VCaP (cell line): ENCODE results near the gene DIRAS2.
"Not testable (repeated sequence)": the region's sequence is repeated elsewhere in the genome, so short reads cannot be mapped to it uniquely, and the experiment has no call there.

Experiments
- H3K27ac ChIP-seq: fragments of 450-650 bp; 2 replicates; pipeline ENCODE4 v1.5.1; 2017
- TF ChIP-seq, protein P1 (sequence below): fragments of 450-650 bp; conservative IDR thresholded peaks from 2 replicates; pipeline ENCODE4 v1.5.1; 2017; ENCODE audit warnings: mild to moderate bottlenecking, moderate library complexity

DIRAS2 gene

DNA sequence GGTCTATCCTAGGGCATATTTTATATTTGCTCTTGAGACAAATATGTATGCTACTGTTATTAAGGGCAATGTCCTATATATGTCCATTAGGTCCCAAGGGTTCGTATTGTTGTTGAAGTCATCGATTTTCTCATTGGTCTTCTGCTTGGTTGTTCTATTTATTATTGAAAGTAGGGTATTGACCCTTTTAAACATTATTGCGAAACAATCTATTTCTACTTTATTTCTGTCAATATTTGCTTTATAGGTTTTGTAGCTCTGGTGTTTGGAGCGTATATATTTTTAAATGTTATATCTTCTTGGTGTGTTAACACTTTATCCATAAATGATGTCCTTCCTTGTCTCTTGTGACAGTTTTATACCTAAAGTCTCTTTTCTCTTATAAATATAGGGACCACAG is 16.2 kb upstream of the DIRAS2 start:
- H3K27ac ChIP-seq: no peak overlapping the region
- TF ChIP-seq, protein P1, sequence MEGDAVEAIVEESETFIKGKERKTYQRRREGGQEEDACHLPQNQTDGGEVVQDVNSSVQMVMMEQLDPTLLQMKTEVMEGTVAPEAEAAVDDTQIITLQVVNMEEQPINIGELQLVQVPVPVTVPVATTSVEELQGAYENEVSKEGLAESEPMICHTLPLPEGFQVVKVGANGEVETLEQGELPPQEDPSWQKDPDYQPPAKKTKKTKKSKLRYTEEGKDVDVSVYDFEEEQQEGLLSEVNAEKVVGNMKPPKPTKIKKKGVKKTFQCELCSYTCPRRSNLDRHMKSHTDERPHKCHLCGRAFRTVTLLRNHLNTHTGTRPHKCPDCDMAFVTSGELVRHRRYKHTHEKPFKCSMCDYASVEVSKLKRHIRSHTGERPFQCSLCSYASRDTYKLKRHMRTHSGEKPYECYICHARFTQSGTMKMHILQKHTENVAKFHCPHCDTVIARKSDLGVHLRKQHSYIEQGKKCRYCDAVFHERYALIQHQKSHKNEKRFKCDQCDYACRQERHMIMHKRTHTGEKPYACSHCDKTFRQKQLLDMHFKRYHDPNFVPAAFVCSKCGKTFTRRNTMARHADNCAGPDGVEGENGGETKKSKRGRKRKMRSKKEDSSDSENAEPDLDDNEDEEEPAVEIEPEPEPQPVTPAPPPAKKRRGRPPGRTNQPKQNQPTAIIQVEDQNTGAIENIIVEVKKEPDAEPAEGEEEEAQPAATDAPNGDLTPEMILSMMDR: no peak

DNA sequence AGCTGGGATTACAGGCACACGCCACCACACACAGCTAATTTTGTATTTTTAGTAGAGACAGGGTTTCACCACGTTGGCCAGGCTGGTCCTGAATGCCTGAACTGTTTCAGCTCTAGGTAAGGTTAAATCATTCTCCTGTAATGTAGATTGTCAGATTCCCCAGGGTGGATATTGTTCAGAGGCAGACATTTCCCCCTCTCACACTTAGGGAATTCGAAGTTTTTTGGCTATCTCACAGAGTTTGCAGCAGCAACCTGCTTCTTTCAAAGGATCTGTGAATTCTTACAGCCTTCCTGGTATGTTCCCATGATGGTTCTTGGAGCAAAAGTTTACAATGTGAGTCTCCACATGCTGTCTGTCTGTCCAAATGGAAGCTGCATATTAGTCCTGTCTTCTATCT is 15.6 kb upstream of the DIRAS2 start:
- no peak overlapping the region for H3K27ac ChIP-seq
- TF ChIP-seq, protein P1: no peak

DNA sequence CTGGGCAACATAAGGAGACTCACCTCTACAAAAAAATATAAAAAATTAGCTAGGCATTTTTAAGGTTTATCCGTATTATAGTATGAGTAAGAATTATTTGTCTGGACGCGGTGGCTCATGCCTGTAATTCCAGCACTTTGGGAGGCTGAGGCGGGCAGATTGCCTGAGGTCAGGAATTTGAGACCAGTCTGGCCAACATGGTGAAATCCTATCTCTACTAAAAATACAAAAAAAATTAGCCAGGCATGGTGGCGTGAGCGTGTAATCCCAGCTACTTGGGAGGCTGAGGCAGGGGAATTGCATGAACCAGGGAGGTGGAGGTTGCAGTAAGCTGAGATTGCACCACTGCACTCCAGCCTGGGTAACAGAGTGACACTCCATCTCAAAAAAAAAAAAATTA is 14.3 kb upstream of the DIRAS2 start:
- H3K27ac ChIP-seq: not testable (repeated sequence)

DNA sequence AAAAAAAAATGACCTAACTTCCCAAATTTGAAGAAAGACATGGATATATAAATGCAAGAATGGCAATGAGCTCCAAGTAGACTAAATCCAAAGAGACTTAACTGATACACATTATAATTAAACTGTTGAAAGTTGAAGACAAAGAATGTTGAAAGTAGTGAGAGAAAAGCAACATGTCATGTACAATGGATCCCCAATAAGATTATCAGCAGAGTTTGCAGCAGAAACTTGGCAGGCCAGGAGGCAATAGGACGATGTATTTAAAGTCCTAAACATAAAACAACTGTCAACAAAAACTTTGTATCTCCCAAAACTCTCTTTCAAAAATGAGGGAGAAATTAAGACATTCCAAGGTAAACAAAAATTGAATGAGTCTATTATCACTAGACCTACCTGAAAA is 8.6 kb upstream of the DIRAS2 start:
- H3K27ac ChIP-seq: no peak overlapping the region
- TF ChIP-seq, protein P1: no peak

DNA sequence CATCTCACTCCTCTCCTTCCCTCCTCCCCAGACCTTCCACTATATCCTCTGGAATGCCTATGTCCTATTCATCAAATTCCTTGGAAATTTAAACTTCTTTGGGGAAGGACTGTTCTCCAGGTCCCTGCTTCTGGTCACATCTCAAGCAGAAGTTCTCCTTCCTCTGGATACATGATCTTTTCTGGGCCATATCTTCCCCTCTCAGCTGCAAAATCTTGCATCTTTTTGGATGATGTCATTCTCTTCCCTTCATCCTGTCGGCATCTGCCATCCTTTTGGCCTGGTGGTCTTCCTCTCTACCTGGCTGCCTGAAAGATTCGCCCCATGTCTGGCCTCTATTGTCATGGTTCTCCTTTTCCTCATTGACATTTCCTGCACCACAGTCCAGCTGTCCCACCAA is 5.2 kb upstream of the DIRAS2 start:
- no peak overlapping the region for H3K27ac ChIP-seq
- TF ChIP-seq, protein P1: no peak

DNA sequence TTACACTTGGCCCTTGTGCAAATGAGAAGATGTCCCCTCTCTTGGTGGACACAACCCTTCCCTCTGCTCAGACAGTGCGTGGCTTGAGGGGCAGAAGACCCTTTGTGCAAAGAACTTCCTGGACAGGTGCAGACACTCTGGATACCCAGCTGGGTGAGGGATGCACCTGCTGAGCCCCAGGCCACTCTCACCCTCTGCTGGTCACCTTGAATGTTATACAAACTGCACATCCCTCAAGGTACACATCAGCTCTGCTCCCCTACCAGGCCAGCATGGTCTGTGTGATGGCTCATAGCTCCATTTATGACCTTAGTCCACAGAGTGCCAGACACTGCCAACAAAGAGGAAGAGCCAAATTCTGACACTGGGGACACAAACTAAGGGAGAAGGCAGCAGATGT is 3.1 kb upstream of the DIRAS2 start:
- H3K27ac ChIP-seq: no peak overlapping the region

DNA sequence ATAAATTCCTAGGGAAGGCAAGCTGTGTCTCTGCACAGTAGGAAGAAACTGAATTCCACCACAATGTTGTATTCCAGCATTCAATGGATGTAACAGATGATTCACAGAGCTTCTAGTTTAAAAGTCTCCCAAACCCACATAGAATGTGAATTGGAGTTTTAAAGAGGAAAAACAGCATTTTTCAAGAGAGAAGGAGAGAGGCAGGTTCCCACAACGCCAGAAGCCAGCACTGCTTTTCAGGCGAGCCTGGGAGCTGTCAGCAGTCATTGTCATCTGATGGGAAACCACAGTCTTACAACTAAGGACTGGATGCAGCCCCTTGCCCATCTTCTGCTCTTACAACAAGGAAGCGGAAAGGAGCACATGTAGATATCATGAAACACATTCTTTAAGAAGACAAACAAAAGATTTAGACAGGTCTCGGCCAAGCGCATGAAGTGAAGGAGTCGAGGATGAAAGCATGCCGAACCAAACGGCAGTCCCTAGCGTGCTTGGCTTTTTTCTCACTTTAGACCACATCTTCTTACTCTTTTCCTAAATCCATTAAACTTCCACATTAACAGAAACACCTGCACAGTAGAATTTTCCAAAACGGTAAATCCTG is 638 bp downstream of the DIRAS2 start:
- TF ChIP-seq, protein P1: no peak
- peak overlapping the region; percentile 68 for H3K27ac ChIP-seq

More for the DNA sequence above, 3.1 kb upstream of the DIRAS2 start:
- TF ChIP-seq, protein P1: no peak; the same call in 1 of the 2 replicates

DNA sequence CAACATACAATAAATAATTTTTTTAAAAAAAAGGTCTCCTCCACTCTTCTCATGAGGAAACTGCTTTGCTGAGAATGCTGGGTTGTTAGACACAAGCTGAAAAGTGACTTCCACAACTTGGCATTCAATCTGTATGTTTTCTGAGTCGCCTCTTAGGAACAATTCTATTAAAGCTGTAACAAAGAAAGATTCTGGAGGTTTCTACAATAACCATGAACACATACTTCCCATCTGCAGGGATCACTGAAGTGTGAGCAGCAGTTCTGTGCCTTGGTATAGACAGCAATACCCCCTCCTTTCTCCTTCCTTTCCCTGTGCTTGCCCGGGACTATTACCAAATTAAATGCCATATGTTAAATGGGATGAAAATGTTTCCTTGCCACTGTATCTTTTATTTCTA is 1.5 kb downstream of the DIRAS2 start:
- peak overlapping the region; percentile 68 for H3K27ac ChIP-seq
- TF ChIP-seq, protein P1: no peak
